PC-3 (cell line): ENCODE results near the gene RFTN2.

Source experiments
- EZH2 ChIP-seq: fragments of 300-600 bp; sonication (generic); IDR thresholded peaks from one replicate; pipeline ENCODE4 v1.6.1; 2017; ENCODE audit warnings: antibody characterized with exemption, mild to moderate bottlenecking, low read length; ENCODE audit not compliant: unreplicated experiment
- TF ChIP-seq, protein P1 (sequence below): fragments of 300-600 bp; sonication (generic); conservative IDR thresholded peaks from 2 replicates; pipeline ENCODE4 v1.5.1; 2017; ENCODE audit warnings: antibody characterized with exemption, low read depth, mild to moderate bottlenecking, low read length

- TF ChIP-seq, protein P1, sequence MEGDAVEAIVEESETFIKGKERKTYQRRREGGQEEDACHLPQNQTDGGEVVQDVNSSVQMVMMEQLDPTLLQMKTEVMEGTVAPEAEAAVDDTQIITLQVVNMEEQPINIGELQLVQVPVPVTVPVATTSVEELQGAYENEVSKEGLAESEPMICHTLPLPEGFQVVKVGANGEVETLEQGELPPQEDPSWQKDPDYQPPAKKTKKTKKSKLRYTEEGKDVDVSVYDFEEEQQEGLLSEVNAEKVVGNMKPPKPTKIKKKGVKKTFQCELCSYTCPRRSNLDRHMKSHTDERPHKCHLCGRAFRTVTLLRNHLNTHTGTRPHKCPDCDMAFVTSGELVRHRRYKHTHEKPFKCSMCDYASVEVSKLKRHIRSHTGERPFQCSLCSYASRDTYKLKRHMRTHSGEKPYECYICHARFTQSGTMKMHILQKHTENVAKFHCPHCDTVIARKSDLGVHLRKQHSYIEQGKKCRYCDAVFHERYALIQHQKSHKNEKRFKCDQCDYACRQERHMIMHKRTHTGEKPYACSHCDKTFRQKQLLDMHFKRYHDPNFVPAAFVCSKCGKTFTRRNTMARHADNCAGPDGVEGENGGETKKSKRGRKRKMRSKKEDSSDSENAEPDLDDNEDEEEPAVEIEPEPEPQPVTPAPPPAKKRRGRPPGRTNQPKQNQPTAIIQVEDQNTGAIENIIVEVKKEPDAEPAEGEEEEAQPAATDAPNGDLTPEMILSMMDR: no peak
- no peak for TF ChIP-seq EZH2
Measured at GRCh38 chr2:197573608-197574007, 101.8 kb downstream of the RFTN2 start.
